Measurements from ENCODE around the gene ITPK1.

DNA sequence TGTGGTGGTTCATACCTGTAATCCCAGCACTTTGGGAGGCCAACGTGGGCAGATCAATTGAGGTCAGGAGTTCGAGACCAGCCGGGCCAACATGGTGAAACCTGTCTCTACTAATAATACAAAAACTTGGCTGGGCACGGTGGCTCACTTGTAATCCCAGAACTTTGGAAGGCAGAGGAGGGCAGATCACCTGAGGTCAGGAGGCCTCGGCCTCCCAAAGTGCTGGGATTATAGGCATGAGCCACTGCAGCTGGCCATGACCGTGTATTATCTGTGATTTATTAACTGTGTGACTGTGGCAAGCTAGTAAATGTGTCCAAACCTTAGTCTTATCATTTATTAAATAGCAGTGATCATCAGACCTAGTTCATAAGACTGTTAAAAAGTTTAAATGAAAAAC, 7.1 kb upstream of the ITPK1 start:
- no peak for TF ChIP-seq POLR2AphosphoS5 (IDR thresholded peaks at IDR 0.05)
- no peak for TF ChIP-seq CTCF (IDR thresholded peaks at IDR 0.05)

Measured in breast epithelium (tissue), 3 donors.